NCI-H146 treated with DMSO at 0.1 percent for 48 hours (cell line): ENCODE results near the gene KLHL29.

Experiments
- DNase-seq: peaks from one replicate; lab custom pipeline; 2025; ENCODE audit not compliant: unreplicated experiment; lab: John Stamatoyannopoulos, UW

Gene KLHL29

DNA sequence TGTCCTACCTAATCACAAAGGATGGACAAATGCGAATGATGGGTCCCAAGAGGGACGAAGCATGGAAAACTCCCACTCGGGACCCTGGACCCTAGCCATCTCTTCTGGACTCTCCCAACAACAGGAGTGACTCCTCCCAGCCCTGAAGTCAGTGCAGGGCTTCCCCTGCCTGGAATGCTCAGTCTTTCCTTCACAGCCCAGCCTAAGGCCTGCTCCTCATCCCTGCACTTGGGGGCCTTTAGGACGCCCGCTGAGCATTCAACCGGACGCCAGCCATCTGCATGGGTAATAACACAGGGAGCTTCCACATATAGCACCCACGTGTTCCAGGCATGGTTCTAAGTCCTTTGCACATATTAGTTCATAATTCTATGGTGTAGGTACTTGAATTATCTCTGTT, 237.5 kb downstream of the KLHL29 start:
- no peak for DNase-seq

DNA sequence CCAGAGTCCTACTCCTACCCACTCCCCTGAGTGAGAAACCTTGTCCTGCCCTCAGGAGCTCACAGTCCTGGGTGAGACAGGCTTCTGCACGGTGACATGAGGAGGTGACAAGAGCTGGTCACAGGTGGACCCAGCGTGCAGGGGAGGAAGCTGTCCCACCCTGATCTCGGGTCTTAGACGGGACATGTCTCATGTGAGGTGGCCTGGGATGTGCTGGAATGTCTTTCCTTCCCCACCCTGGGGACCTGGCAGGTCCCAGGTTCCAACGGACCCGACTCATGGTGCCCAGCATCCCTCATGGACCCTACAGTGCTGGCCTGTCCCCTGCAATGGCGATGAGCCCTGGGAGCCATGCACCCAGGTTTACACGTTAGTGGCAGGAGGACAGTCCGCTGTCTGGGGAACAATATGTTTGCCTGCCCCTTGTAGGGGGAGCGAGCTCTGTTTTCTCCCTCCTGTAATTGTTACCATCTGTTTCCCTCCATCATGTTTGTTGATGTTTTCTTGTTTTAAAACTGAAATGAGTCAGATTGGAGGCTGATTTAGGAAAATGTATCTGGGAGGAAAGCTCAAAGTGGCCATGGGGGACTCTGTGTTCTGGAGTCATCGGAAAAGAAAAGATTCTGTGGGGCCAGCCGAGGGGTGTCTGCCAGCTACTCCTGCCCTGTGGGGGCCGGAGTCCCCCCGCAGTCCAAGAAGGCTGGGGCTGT, 238.1 kb downstream of the KLHL29 start:
- DNase-seq: no peak

DNA sequence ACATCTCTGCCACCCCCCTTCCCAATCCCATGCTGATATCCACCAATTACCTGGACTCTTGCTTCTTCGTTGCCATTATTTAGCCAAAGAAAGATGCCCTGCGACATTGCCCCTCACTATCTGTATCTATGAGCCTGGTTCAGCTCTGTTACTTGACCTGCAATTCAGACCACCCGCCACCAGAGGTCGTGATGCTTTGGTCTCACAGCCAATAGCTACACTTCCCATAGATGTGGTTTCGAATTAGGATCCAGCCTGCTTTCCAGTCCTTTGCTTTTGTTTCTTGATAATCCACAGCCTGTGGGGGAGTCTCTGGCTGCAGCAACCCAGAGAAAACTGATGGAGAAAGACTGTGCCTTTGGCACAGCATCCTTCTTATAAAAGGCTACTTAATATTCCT, 239.4 kb downstream of the KLHL29 start:
- no peak for DNase-seq

DNA sequence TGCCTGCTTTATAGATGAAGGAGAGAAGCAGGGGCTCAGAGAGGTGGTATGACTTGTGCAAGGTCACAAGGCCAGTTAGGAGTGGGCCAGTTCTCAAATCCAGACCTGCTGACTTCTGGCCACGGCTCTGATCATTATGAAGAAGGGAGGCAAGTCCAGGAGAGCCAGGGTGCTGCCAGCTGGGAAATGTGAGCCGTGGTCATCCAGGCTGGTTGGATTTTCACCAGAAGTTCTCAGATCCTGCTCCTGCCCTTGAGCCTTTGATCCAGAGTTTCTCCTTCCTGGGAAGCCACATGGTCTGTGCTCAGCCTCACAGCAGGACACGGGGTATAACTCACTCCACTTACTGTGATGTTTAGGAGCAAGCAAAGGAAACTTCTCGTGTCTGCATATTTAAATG, 239.9 kb downstream of the KLHL29 start:
- DNase-seq: no peak

DNA sequence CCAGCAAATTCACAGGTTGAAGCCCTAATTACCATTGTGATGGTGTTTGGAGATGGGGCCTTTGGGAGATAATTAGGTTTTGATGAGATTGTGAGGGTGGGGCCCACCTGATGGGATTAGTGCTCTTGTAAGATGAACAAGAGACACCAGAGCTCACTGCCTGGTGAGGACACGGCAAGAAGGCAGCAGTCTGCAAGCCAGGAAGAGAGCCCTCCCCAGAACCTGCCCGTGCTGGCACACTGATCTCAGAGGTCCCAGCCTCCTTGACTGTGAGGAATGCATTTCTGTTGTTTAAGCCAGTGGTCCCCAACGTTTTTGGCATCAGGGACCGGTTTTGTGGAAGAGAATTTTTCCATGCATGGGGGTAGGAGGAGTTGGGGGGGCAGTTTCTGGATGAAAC, 240.7 kb downstream of the KLHL29 start:
- no peak for DNase-seq

DNA sequence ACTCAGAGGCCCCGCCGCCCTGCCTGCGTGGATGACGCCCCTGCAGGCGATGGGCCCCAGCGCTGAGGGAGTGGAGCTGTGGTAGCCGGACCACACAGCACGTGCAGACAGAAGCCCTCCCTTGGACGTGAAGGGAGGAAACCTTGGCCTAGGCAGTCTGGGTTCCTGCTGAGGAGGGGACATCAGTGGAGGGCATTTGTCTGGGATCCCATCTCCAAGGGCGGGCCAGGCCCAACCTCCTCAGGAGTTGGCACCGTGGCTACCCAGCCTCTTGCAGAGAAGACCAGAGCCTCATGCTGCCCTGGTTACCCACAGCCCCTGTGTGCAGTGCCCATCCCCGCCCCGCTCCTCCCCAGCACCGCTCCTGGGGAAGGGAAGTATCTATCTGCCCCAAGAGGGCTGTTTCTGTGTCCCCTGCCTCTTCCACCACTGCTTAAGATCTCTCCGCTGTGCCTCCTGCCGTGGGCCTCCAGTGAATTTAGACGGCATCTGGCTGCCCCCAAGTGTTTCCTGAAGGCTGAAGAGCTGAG, 241.8 kb downstream of the KLHL29 start:
- no peak for DNase-seq

DNA sequence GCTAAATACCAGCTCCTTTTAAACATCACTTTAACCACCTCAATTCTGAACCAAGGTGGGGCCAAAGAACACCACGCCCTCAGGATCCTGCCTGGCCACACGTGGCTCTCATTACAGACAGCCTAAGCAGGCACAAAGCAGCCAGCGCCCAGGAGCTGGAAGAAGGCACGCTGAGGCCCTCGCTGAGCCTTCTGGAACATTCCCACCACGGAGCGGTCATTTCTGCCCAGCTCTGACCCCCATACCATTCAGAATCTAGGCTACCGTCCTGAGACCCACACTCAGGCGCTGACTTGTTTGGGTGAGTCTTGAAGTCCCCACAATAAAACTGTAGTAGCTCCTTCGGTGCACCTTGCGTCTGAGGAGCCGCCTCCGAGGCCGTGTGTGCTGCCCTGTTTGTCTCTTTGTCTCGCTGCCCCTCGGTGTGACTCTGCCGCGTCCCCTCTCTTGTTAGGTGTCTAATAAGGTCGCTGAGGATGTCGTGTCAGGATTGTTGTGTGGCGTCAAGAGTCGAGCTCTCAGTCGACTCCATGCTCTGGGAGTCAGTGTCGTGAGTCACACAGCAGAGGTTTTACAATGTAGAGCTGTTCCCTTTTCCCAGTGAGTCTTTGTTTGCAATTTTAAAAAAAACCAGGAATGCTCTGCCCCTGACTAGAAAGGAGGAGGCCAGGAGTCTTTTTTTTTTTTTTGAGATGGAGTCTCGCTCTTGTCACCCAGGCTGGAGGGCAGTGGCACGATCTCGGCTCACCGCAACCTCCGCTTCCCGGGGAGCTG, 242.4 kb downstream of the KLHL29 start:
- no peak for DNase-seq

DNA sequence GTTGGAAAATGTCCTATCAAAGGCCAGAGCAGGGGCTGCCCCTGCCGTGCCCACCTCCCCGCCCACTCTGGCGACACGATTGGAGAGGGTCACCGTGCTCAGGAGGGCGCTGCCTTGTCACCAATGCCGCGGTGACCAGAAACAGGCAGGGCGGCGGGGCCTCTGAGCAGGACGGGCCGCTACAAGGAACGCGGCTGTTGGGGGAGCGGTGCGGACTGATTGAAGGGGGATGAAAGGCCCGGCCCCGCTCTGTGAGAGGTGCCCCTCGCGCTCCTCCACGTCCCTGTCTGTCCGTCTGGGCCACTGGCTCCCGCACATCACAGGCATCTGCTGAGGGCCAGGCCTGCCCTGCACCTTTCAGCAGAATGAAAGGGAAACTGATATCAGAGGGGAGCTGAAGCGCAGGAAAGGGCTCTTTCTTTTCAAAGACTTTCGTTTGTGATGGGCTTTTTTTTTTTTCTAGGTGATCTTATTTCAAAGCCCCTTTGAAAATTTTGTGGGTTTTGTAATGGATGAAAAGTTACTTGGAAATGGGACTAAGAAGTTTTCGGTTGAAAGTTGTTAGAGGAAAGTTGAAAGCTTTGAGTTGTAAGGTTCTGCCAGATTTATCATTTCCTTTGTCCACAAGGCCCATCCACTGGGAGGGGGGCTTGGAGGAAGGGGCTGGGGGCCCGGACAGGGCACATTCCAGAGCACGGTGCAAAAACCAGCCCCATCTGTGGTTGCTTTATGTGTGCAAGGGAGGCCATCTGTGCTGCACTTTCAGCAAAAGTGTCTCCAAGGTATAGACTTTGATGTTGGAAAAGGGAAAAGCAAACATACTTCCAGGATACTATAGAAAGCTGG, 244.2 kb downstream of the KLHL29 start:
- DNase-seq: no peak

DNA sequence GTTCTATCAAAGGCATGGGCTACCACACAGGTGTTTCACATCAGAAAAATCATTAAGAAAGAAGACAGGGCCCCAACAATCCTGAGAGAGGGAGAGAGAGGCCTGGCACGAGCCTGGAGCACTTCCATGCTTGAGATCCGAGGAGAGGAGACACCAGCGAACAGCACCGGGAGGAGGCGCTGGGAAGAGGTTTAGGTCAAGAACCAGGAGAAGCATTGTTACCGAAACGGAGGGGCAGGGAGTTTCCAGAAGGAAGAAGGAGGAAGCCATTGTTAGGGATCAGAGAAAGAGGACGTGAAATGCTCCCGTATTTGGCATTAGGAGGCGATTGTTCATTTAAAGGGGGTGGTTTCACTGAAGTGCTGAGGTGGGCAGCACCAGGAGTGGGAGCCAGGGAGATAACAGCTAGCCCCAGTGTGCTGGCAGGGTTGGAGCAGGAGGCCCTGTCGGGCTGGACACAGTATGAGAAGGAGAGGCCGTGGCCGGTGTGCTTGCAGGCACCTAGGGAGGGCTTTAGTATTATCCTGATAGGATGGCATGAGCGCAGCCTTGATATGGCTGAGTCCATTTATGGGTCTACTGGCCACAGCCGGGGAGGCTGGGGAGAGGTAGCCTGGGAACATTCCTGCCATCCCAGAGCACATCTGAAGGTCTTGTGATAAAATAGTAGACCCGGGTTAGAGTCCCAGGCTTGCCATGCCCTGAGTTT, 244.9 kb downstream of the KLHL29 start:
- no peak for DNase-seq

DNA sequence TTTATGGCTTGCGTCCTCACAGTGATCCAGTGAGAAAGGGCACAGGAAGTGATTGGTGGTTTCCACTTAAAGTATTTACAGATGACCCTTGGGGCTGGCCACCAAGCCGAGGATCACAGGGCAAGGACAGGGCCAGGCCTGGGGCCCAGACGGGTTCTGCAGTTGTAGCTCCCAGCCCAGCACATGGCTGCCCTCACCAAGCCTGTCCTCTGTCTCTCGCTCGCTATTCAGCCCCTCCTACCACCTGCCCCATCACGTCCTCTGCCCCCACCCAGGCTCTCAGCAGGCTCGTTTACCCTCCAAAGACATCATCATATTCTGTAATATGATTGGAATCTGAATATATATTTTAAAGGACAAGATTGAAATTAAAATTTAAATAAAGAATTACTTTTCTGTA, 246.0 kb downstream of the KLHL29 start:
- DNase-seq: no peak

DNA sequence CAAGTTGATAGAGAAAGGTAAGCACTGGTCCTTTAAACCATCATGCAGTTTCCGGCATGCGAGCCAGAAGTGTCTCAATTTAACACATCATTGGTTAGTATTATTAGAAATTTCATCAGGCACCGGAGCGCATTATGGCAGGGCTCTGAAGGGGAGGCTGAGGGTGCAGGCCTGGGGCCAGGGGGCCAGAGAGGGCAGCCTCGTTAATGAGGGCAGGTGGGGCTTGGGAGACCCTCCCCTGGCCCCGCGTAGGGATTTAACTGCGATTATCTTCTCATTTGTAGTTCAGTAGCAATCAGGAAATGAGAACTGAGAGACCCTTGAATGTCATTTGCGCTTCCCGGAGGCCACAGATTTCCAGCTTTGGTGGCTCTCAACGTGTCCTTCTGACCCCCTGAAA, 246.4 kb downstream of the KLHL29 start:
- no peak for DNase-seq

DNA sequence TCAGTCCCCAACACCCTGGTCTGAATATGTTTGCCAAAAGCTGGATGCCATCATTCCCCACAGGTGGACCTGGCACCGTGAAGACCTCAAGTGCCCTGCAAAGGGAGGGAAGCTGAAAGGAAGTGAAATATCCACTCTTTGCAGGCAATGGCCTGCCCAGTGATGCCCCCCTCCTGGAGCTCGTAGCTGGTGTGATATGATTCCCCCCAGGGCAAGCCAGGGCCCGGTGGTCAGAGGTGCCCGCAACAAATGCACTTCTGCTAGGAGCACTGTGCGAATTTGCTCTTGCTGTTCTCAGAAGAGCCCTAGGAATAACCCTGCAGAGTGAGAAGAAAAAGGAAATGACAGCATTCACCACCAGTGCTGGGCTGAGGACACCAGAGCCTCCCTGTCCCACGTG, 247.4 kb downstream of the KLHL29 start:
- no peak for DNase-seq

DNA sequence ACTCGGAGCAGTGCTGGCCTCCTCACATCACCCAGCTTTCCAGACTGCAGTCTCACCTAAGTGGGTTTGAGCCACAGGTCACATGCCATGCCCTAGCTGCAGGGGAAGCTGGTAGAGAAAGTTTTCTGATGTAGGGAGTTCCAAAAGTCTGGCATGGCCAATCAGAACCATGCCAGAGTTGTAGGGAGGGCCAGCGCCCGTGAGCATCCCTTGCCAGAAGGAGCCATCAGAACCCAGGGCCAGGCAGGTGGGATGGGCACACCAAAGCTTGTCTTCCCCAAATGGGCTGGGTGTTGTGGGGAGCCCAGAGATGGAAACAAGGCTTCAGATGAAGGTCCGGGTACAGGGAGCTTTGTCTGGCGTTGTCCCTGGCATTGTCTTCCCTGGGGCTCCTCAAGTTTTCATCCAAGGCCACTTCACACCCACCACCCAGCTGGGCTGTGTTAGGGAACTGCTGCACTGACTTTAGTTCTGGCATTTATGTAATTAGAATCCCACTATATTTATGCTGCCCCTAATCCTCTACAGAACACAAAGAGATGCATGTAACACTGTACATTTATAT, 247.9 kb downstream of the KLHL29 start:
- DNase-seq: no peak

DNA sequence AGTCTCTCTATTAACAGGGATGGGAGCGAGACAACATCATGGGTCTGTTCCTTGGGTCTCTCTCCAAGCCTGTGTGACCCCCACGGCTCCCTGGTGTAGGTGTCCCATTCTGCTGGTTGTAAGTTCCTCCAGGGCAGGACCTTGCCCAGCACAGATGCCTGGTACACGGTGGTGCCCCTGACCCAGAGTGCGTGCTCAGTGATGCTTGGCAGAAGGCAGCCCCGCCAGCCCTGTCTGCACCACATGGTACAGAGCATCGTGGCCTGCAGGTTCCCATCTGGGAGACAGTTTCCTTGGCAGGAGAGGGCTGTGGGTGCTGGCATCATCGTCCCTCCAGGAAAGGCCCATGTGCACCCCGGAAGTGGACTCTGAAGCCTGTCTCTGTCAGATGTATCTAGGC, 249.0 kb downstream of the KLHL29 start:
- no peak for DNase-seq

DNA sequence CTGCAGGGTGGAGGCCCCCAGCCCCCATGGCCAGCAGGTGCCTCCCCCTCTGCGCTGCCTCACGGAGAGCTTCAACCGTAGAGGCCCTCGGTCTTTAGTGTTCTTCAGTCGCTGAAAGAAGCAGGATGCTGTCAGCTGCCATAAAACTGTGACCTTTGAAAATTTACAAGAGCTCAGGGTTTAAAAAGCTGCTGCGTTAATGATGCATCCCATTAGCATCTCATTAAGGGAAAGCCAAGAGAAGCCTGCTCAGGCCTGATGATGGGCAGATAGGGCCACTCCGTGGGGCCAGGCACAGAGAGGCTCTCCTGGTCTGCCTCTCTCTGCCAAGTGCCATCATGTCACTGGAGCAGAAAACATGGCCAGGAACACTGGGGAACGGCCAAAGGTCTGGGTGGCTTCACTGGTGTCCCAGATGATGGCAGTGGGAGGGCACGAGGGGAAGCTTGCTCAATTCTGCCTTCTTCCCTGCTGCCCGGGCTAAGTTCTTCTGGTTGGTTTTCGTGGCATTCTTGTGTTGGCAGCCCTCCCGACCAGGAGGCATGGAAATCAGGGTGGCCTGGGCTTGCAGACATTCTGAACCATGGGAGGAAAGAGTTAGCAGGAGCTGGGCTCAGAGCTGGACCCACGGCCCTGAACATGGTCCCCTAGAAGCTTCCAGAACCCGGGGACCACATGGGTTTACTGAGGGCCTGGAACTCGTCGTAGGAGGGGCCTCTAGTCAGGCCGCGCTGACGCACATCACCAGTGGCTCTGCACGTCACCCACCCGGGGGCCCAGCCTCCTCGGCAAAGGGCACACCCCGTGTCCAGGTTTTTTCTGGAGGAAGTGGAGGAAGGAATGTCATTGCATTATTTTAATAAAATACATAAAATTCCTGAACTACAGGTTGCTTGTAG, 250.7 kb downstream of the KLHL29 start:
- DNase-seq: no peak

DNA sequence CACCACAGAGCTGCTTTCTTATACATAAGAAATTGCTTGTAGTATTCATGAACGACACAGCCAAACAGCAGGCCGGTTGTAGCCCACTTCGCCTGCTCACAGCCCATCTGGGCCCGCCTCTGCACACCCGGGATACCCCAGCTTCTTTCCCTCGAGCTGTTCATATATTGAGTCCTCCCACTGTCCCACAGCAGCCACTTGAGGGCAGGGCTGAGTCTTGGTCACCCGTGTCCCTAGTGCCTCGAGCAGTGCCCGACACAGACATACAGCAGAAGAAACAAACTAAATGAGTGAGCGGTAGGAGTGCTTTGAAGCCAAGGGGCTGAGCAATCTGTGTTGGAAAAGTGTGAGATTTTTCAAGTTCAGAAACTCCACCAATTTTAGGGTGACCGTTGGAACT, 251.4 kb downstream of the KLHL29 start:
- no peak for DNase-seq

DNA sequence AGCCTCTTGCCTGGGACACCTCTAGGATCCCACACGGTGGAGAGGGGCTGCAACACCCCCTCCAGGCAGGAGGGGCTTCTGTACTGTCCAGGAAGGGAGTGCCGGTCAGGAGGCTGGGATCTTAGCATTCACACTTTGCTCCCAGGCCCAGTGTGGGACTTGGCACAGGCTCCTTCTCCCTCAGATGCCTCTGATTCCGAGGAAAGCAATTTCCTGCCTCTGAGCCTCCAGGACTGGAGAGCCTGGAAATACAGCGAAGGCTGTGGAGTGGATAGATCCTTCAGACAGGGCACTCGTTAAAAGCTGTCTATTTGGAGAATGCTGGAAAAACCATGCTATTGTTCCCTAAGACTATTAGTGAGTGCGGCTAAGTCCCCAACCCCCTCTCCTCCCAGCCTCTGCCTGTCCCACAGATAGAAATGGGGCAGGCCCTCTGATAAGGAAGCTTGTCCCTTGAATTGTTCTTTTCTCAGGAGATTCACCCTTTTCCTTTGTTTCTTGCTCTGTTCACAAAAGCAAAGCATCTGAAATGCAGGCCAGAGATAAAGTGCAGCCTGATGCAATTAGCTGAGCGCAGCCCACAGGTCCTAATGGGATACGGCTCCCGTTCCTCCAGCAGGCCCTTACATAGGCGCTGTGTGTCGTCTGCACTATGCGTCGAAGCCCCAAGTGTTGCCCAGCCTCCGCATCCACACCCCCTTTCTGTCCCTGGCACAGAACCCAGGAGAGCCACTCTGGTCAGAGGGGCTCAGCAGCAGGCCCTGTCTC, 252.2 kb downstream of the KLHL29 start:
- no peak for DNase-seq

DNA sequence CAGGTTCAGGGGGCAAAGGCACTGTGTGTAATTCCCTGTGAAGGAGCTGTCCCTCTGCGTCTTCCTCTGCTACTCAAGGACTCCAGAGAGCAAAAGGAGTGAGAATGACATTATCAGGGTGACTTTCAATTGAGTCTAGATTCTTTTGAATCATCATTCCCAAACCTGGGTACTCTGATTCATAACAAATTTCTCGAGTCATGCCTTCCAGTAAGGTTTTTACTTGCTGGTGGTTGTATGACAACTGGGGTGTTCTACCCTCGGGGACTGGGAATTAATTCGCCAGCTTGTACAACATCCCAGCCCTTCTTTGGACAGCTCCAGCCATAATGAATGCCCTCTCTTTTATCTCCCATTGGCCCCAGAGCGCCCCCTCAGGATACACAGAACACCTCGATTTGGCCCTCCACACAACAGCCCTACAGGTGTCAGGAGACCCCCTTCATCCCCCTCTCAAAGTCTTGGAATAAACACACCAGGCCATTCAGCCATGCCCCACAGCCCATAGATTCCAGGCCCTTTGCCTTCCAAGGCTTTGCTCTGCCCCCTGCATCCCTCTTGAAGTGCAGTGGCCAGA, 254.5 kb downstream of the KLHL29 start:
- no peak for DNase-seq

DNA sequence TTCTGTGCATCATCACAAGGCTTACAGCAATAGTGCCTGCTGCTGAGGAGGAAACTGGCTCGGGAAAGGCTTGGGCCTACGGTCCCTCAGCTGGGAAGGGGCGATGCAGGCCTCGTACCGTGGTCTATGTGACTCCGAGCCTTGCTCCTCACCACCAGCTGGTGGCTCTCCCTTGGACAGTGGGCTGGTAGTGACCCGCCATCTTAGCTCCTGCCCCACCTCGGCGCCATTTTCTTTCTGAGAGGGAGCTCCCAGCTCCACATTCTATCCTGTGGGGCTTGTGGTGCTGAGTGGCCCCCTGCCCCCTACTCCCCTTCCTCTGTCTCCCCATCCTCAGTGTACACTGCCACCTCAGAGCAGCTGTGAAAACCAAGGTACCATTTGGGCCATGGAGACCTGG, 255.7 kb downstream of the KLHL29 start:
- DNase-seq: no peak
